H1 (cell line): ENCODE measurements around the gene HMCN2. TPM values are rescaled to one million over a fixed set of nuclear protein-coding genes. Genes with fewer than 3 reads are reported as not detected.

Source experiments
- CTCF ChIA-PET: fragments of 300-600 bp; sonication (Branson Sonifier 250); formaldehyde crosslinking; loops from one replicate; lab custom pipeline; 2021; ENCODE audit not compliant: partially characterized antibody; lab: Charles Lee
- POLR2A ChIA-PET: fragments of 300-600 bp; sonication (Branson Sonifier 250); formaldehyde crosslinking; loops from one replicate; lab custom pipeline; 2021; ENCODE audit warnings: inconsistent platforms; ENCODE audit not compliant: partially characterized antibody; lab: Charles Lee
- DNase-seq, 2 experiments: peaks; one replicate each; pipeline versions ENCODE4 v3.0.0 to v3.0.0-alpha.2; 2010 to 2022; ENCODE audit warnings: low spot score in 2 of 2, low read depth in 1 of 2, mixed read lengths in 1 of 2
- FAIRE-seq: peaks from 2 replicates; lab custom pipeline; 2011; peaks lifted over from hg19 to GRCh38; lab: Jason Lieb, UNC
- H2AFZ ChIP-seq: 2 replicates; pipeline ENCODE4 v1.8.1; 2012; ENCODE audit warnings: low read length, inconsistent platforms
- H2AK5ac ChIP-seq: 2 replicates; pipeline ENCODE4 v1.6.1; 2013; ENCODE audit warnings: low read depth, low read length
- H2BK120ac ChIP-seq: replicated peaks from 2 replicates; pipeline ENCODE3; 2013; ENCODE audit warnings: low read depth, low read length, inconsistent platforms
- H2BK12ac ChIP-seq: 2 replicates; pipeline ENCODE4 v1.6.1; 2013; ENCODE audit warnings: low read depth, low read length
- H2BK15ac ChIP-seq: 2 replicates; pipeline ENCODE4 v1.6.1; 2013; ENCODE audit warnings: low read length
- H2BK20ac ChIP-seq: 2 replicates; pipeline ENCODE4 v1.6.1; 2013; ENCODE audit warnings: low read length
- H2BK5ac ChIP-seq: 2 replicates; pipeline ENCODE4 v1.6.1; 2013; ENCODE audit warnings: low read depth, low read length
- H3K14ac ChIP-seq: 2 replicates; pipeline ENCODE4 v1.6.1; 2013; ENCODE audit warnings: inconsistent platforms; ENCODE audit not compliant: insufficient read length
- H3K18ac ChIP-seq: 2 replicates; pipeline ENCODE4 v1.6.1; 2013; ENCODE audit warnings: low read length; ENCODE audit errors: extremely low read depth
- H3K23ac ChIP-seq: 2 replicates; pipeline ENCODE4 v1.6.1; 2013; ENCODE audit warnings: inconsistent platforms; ENCODE audit not compliant: insufficient read length
- H3K23me2 ChIP-seq: 2 replicates; pipeline ENCODE4 v1.6.1; 2013; ENCODE audit warnings: low read depth, low read length
- H3K27ac ChIP-seq: 2 replicates; pipeline ENCODE4 v1.6.1; 2011; ENCODE audit warnings: low read depth, low read length, inconsistent platforms
- H3K27me3 ChIP-seq, 4 experiments: replicated peaks in 1 of 4; 1 replicate in 1 of 4; 2 replicates in 3 of 4; pipeline versions ENCODE4 v1.6.1 to v1.8.1; 2011 to 2013; ENCODE audit warnings: low read length in 3 of 4, mild to moderate bottlenecking in 3 of 4, inconsistent platforms in 2 of 4, mixed read lengths in 2 of 4, moderate library complexity in 1 of 4; ENCODE audit not compliant: control insufficient read depth in 3 of 4, insufficient read depth in 3 of 4; ENCODE audit errors: extremely low read depth in 1 of 4
- H3K36me3 ChIP-seq, 4 experiments: 2 replicates each; pipeline versions ENCODE4 v1.6.1 to v1.8.1; 2011 to 2013; ENCODE audit warnings: mild to moderate bottlenecking in 4 of 4, low read length in 3 of 4, moderate library complexity in 2 of 4, control low read depth in 1 of 4, inconsistent platforms in 1 of 4; ENCODE audit not compliant: insufficient read depth in 4 of 4, control insufficient read depth in 2 of 4
- H3K4ac ChIP-seq: replicated peaks from 2 replicates; pipeline ENCODE3; 2013; ENCODE audit warnings: low read length, low read depth, mixed read lengths, inconsistent platforms; ENCODE audit not compliant: insufficient read length
- H3K4me1 ChIP-seq, 4 experiments: replicated peaks in 1 of 4; 1 replicate in 1 of 4; 2 replicates in 3 of 4; pipeline versions ENCODE4 v1.6.1 to v1.8.1; 2011 to 2013; ENCODE audit warnings: low read length in 3 of 4, inconsistent platforms in 2 of 4, mixed read lengths in 1 of 4; ENCODE audit not compliant: insufficient read depth in 4 of 4, control insufficient read depth in 3 of 4
- H3K4me2 ChIP-seq, 2 experiments: 2 replicates each; pipeline versions ENCODE4 v1.6.1 to v1.8.1; 2011 to 2013; ENCODE audit warnings: low read depth in 2 of 2, low read length in 2 of 2, control low read depth in 1 of 2, inconsistent platforms in 1 of 2, mild to moderate bottlenecking in 1 of 2; ENCODE audit not compliant: insufficient read depth in 1 of 2
- H3K4me3 ChIP-seq, 4 experiments: fragments of 200-600, 300-600 bp in 1 of 4; sonication (generic), shearing (Covaris generic), sonication (Bioruptor Twin) in 1 of 4; 2 replicates each; pipeline versions ENCODE4 v1.5.1 to v1.8.1; 2011 to 2016; ENCODE audit warnings: low read length in 4 of 4, low read depth in 3 of 4, control low read depth in 2 of 4, inconsistent platforms in 2 of 4, mild to moderate bottlenecking in 2 of 4, mixed read lengths in 1 of 4, moderate library complexity in 1 of 4; ENCODE audit not compliant: insufficient read depth in 2 of 4; ENCODE audit errors: extremely low read depth in 1 of 4
- H3K56ac ChIP-seq: replicated peaks from 2 replicates; pipeline ENCODE3; 2013; ENCODE audit warnings: low read depth, mild to moderate bottlenecking, mixed read lengths, low read length, inconsistent platforms; ENCODE audit not compliant: insufficient read length
- H3K79me1 ChIP-seq: 2 replicates; pipeline ENCODE4 v1.6.1; 2013; ENCODE audit warnings: low read depth, low read length, control low read depth
- H3K79me2 ChIP-seq, 2 experiments: 2 replicates each; pipeline versions ENCODE4 v1.6.1 to v1.8.1; 2012 to 2013; ENCODE audit warnings: low read length in 2 of 2, mild to moderate bottlenecking in 2 of 2, inconsistent platforms in 1 of 2; ENCODE audit not compliant: insufficient read depth in 2 of 2, control insufficient read depth in 1 of 2
- H3K9ac ChIP-seq, 4 experiments: replicated peaks in 1 of 4; 1 replicate in 1 of 4; 2 replicates in 3 of 4; pipeline versions ENCODE4 v1.6.1 to v1.8.1; 2011 to 2013; ENCODE audit warnings: low read depth in 3 of 4, low read length in 3 of 4, control low read depth in 2 of 4, mild to moderate bottlenecking in 2 of 4, moderate library complexity in 2 of 4, inconsistent platforms in 1 of 4; ENCODE audit errors: extremely low read depth in 1 of 4
- H3K9me3 ChIP-seq, 2 experiments: 2 replicates each; pipeline versions ENCODE4 v1.6.1 to v1.8.1; 2012 to 2013; ENCODE audit warnings: mild to moderate bottlenecking in 2 of 2, moderate library complexity in 2 of 2, control low read depth in 1 of 2, inconsistent platforms in 1 of 2, low read depth in 1 of 2, low read length in 1 of 2, mixed read lengths in 1 of 2; ENCODE audit not compliant: insufficient read depth in 2 of 2
- H4K20me1 ChIP-seq, 2 experiments: replicated peaks in 1 of 2; 2 replicates each; pipeline versions ENCODE3 to v1.8.1; 2011 to 2013; ENCODE audit warnings: inconsistent platforms in 2 of 2, low read length in 2 of 2, mild to moderate bottlenecking in 1 of 2; ENCODE audit not compliant: insufficient read depth in 2 of 2, control insufficient read depth in 1 of 2
- H4K5ac ChIP-seq: 2 replicates; pipeline ENCODE4 v1.6.1; 2013; ENCODE audit warnings: low read length, low read depth, mixed read lengths, inconsistent platforms; ENCODE audit not compliant: insufficient read length
- H4K8ac ChIP-seq: 2 replicates; pipeline ENCODE4 v1.8.0; 2013; ENCODE audit warnings: mild to moderate bottlenecking, moderate library complexity, low read length, inconsistent platforms; ENCODE audit not compliant: insufficient read depth; ENCODE audit errors: extremely low read depth
- H4K91ac ChIP-seq: replicated peaks from 2 replicates; pipeline ENCODE3; 2013; ENCODE audit warnings: low read length, mixed read lengths, inconsistent platforms; ENCODE audit not compliant: insufficient read length
- EZH2 ChIP-seq: fragments of 200-600 bp; sonication (generic); IDR thresholded peaks from 2 replicates; pipeline ENCODE4 v1.7.1; 2012; ENCODE audit warnings: low read depth, mild to moderate bottlenecking, moderate library complexity, low read length, inconsistent platforms; ENCODE audit not compliant: severe bottlenecking
- KDM1A ChIP-seq: fragments of 200-600, 300-600 bp; sonication (generic); IDR thresholded peaks from 2 replicates; pipeline ENCODE4 v1.7.1; 2016; ENCODE audit warnings: mild to moderate bottlenecking, low read length, borderline replicate concordance
- KDM5A ChIP-seq: fragments of 200-600 bp; IDR thresholded peaks from 2 replicates; pipeline ENCODE4 v1.7.1; 2012; ENCODE audit warnings: mild to moderate bottlenecking, low read length, inconsistent platforms, mixed read lengths
- NANOG ChIP-seq: IDR thresholded peaks from 2 replicates; pipeline ENCODE4 v1.6.1; 2011; ENCODE audit warnings: low read length, low read depth, mild to moderate bottlenecking, inconsistent platforms; ENCODE audit not compliant: insufficient read depth, poor library complexity, severe bottlenecking
- PHF8 ChIP-seq: fragments of 200-600 bp; sonication (generic); conservative IDR thresholded peaks from 2 replicates; pipeline ENCODE4 v1.7.1; 2012; ENCODE audit warnings: low read depth, mild to moderate bottlenecking, inconsistent platforms, low read length, moderate library complexity
- RBBP5 ChIP-seq: IDR thresholded peaks from 2 replicates; pipeline ENCODE4 v1.7.1; 2012; ENCODE audit warnings: low read depth, mild to moderate bottlenecking, inconsistent platforms, low read length, moderate library complexity, borderline replicate concordance
- SIX5 ChIP-seq: IDR thresholded peaks from 2 replicates; pipeline ENCODE4 v1.6.1; 2011; ENCODE audit warnings: mild to moderate bottlenecking, low read depth, low read length
- TBP ChIP-seq: IDR thresholded peaks from 2 replicates; pipeline ENCODE4 v1.6.1; 2011; ENCODE audit warnings: low read depth, low read length, improper control_type of control experiment
- TCF12 ChIP-seq: IDR thresholded peaks from 2 replicates; pipeline ENCODE4 v1.6.1; 2011; ENCODE audit warnings: low read depth, mild to moderate bottlenecking, low read length
- WGBS, 2 experiments: shearing (Covaris generic) in 1 of 2; methylation state at CpG; one replicate each; pipeline versions ENCODE4 v1.1.6 to v1.1.7; 2013 to 2015; ENCODE audit warnings: low lambda C conversion rate in 2 of 2, mixed read lengths in 2 of 2, inconsistent platforms in 1 of 2, low coverage in 1 of 2, missing lambda C conversion rate in 1 of 2; ENCODE audit not compliant: insufficient replicate concordance in 2 of 2, insufficient coverage in 1 of 2, insufficient read length in 1 of 2; ENCODE audit errors: extremely low coverage in 1 of 2, missing lambda C conversion rate in 1 of 2; 5-methylcytosine and 5-hydroxymethylcytosine counted together
- polyA plus RNA-seq, 7 experiments: library from polyadenylated mRNA; depleted of rRNA in 3 of 7; stranded (reverse) in 5 of 7; unstranded in 2 of 7; fragments of >200 nt in 5 of 7; fragments of 200-250 nt in 2 of 7; gene quantifications; 1 replicate in 5 of 7; 2 replicates in 1 of 7; 4 replicates in 1 of 7; pipeline versions ENCODE4 v1.2.1 to v1.2.3, GENCODE V29; 2011 to 2013; ENCODE audit warnings: missing spikeins in 2 of 7, mixed read lengths in 2 of 7
- total RNA-seq: library from RNA; stranded (reverse); fragmentation: NEBNext Ultra II Directional; extraction: Animal tissue kit (Norgen Biotek cat#: 25700); gene quantifications from 2 replicates; pipeline ENCODE4 v1.2.1, GENCODE V29; 2021

The HMCN2 gene
- total and polyA plus RNA-seq, 2 of the 8 experiments (the other 6 are each of a cell fraction or from before 2014, with no cell fraction given), result 5.0 to 9.1 TPM

DNA sequence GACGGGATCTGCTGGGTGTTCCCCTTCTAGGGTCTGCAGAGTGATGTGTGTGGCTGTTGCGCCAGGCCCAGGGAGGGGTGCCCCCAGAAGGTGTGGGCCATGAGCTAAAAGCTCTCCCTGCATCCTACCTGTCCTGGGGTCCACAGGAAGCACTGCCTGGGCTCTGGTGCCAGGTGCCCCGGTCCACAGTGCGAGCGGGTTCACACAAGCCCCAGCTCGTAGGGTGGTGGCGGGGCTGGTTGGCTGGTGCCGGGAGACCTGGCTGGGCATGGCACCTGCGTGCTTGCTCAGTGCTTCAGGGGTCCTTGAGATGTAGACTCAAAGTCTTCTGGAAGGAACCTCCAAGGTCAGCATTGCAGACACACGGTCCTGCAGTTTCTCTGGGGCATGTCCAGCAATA is 204.7 kb downstream of the HMCN2 start:
- H3K27ac ChIP-seq, result no peak overlapping the region
- TF ChIP-seq NANOG, result no peak
- no peak for TF ChIP-seq KDM1A
- no peak for TF ChIP-seq KDM5A
- no peak for TF ChIP-seq EZH2
- no peak for TF ChIP-seq PHF8
- TF ChIP-seq RBBP5, result no peak
- TF ChIP-seq TCF12, result no peak
- no peak for TF ChIP-seq TBP
- no peak for TF ChIP-seq SIX5

More for the DNA sequence above, 204.7 kb downstream of the HMCN2 start:
- no peaks in the 10 kb centered on the region for H3K9me3 ChIP-seq
- H3K4me2 ChIP-seq, result no peak overlapping the region
- no peaks in the 10 kb centered on the region for H3K79me2 ChIP-seq
- H3K23ac ChIP-seq, result no peak overlapping the region
- FAIRE-seq (no peak), DNase-seq (no peak)
- H3K14ac ChIP-seq, result no peak overlapping the region
- H3K4me3 ChIP-seq, result no peak overlapping the region
- H3K36me3 ChIP-seq, result peaks cover 0 to 26% (median 0%) of the 10 kb centered on the region in 4 experiments; a peak in 2 of 8 replicates
- no peak overlapping the region for H2BK5ac ChIP-seq
- no peak overlapping the region for H3K9ac ChIP-seq
- no peaks in the 10 kb centered on the region for H3K27me3 ChIP-seq
- H3K23me2 ChIP-seq, result 0 out of 2 replicates have a peak, but pooled peaks cover 3% of the 10 kb centered on the region
- H4K91ac ChIP-seq, result no peak overlapping the region
- no peak overlapping the region for H2BK15ac ChIP-seq
- H3K4me1 ChIP-seq, result peaks cover 0 to 28% (median 11%) of the 10 kb centered on the region in 4 experiments; a peak in 6 of 7 replicates
- H2AK5ac ChIP-seq, result no peak overlapping the region
- no peak overlapping the region for H2AFZ ChIP-seq
- ChIA-PET CTCF (interaction anchor here (0.9 to 2.9 kb wide), 4 partner anchors 9 to 171 kb away, joined by 3 to 18 read pairs (median 4); no protein-coding TSS in a partner anchor), POLR2A (interaction anchor here (1.1 kb wide), 1 partner anchor 13 kb away, joined by 3 read pairs; no protein-coding TSS in a partner anchor)
- 93% methylated on average over 9 of the region's 10 CpGs; no CpG with 5 or more reads in 1 of the 2 experiments for WGBS, 2 experiments
- no peaks in the 10 kb centered on the region for H4K20me1 ChIP-seq
- no peaks in the 10 kb centered on the region; the same call in 1 of the 2 replicates for H3K79me1 ChIP-seq
- no peak overlapping the region for H4K8ac ChIP-seq
- no peak overlapping the region for H3K18ac ChIP-seq
- H3K4ac ChIP-seq, result no peak overlapping the region
- H3K56ac ChIP-seq, result no peak overlapping the region
- H2BK12ac ChIP-seq, result no peak overlapping the region
- no peak overlapping the region for H4K5ac ChIP-seq
- H2BK20ac ChIP-seq, result no peak overlapping the region
- no peak overlapping the region for H2BK120ac ChIP-seq
